Fibroblast of skin of abdomen (primary cell): Measurements from ENCODE around the gene ARF1.

ENCODE experiments used
- DNase-seq: peaks from one replicate; pipeline ENCODE4 v3.0.0-alpha.2; 2013

Gene ARF1

DNA sequence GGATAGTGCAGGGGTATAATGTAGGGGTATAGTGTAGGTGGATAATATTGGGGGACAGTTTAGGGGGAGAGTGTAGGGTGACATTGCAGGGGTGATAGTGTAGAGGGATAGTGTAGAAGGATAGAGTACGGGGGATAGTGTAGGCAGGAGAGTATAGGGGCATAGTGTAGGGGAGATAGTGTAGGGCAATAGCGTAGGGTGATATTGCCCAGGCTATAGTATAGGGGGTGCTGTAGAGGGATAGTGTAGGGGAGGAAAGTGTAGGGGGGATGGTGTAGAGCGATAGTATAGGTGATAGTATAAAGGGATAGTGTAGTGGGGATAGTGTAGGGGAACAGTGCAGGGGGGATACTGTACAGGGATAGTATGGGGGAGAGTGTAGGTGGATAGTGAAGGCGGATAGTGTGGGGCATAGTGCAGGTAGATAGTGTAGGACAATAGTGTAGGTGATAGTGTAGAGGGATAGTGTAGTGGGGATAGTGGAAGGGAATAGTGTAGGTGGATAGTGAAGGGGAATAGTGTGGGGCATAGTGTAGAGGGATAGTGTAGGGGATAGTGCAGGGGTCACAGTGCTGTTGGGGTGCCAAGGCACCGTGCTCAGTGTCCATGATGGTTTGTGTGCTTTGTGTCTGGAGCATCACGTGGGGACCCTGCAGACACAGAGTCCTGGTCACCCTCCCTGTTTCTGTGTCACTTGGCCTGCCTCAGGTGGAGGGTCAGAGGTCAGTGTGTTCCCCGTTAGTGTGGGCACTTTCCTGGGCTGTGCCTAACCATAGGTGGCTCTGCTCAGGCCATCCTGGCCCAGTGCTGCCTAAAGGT, 10.5 kb upstream of the ARF1 start:
- no peak for DNase-seq

DNA sequence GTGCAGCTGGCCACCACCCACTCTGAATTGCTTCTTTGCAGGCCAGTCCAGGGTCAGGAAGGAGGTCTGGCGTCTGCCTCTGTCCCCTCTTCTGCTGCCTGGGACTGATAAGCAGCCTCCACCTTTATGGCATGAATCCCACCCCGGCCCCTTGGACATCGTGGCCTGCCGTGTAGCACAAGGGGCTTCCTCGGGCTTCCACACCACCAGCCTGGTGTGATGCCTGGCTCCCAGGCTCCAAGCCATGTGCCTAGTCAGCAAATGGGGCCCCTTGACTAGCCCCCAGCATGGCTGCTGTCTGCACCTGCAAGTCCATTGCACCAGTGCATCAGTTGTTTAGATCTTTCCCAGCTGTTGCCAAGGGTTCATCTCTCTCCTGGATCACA, 9.9 kb upstream of the ARF1 start:
- DNase-seq, result no peak

DNA sequence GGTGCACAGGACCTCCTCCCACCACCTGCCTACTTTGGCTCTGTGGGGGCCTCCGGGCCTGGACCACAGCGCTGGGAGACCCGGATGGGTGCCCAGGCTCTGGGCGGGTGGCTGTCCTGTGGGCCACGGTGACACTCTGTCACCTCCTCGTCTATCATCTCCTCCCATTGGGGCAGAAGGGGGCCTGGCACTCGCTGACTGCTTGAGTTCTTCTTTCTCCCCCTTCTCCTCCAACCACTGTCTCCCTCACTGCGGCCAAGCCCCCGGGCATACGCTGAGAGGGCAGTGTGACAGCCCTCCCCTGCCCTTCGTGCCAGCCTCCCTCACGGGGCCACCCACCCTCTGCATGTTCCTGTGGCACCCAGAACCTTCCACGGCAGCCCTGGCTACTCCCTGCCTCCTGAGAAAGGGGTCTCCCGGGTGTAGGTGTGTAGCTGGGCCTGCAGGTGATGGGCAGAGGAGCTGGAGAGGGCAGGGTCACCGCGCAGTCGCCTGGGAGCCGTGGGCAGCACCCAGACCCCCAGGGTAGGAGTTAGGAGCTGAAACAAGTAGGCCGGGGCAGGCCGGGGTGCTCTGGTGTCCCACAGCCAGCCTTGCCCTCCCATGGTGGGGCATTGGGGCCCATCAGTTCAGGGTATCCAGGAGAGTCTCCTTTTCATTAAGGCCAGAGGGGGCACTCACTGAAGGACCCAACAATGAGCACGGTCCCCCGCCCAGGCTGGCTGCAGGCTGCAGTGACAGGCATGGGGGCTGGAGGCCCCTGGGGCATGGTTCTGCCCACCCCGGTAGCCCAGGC, 9.2 kb upstream of the ARF1 start:
- DNase-seq, result no peak

DNA sequence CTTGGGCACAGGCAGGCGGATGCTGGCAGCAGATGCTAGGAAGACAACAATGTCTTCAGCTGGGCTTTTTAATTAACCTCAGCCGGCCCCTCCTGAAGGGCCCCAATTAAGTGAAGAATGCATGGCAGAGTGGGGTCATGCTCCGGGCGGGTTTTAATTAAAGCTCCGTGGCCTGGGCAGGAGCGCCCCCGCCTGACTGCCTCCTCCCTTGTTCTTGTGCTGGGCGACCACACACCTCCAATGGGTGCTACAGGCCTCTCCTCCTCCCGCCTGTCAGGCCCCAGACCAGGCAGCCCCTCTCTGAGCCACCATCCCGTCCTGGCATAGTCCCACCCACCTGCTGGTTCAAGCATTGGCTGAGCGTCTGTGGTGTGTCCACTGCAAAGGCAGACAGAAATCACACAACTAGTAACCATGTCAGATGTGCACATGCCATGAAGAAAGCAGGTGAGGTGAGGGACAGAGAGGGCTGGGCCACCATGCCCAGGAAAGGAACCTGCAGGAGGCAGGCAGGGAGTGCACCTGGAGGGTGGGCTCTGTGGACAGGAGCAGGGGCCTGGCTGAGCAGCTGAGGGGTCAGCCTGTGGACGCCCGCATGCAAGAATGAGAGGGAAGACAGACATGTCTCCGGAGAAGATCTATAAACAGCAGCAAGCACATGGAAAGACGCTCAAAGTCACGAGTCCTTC, 8.5 kb upstream of the ARF1 start:
- DNase-seq, result no peak

DNA sequence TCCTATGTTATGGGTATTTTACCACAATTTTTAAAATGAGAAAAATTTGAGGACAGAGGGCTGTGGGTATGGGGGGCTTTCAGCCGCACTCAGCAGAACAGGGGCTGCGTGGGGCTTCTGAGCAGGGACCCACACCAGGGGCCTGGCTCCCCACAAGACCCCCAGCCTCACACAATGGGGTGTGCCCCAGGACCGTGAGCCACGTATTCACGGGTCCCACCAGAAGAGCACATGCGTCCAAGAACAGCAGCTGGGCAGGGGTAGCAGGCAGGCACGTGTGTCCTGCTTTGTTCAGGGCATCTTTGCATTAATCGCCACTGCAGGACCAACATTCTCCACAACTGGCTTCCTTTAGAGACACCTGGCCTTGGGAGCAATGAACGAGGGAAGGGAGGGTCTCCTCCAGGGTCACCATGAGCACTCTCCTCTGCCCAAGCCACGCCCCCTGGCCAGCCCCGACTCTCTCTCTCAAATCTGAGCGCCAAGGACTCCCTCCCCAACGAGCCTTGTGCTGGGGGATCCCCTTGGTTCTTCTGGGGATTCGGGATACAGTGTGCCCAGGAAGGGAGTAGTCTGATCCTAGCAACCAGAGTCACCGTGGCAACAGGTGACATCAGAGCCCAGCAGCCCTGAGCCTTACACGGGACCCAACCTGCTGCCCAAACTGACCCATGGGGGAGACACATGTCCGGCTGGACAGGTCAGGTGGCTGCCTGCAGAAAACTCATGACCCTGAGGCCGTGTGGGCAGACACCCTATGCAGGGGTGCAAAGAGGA, 7.4 kb upstream of the ARF1 start:
- no peak for DNase-seq

DNA sequence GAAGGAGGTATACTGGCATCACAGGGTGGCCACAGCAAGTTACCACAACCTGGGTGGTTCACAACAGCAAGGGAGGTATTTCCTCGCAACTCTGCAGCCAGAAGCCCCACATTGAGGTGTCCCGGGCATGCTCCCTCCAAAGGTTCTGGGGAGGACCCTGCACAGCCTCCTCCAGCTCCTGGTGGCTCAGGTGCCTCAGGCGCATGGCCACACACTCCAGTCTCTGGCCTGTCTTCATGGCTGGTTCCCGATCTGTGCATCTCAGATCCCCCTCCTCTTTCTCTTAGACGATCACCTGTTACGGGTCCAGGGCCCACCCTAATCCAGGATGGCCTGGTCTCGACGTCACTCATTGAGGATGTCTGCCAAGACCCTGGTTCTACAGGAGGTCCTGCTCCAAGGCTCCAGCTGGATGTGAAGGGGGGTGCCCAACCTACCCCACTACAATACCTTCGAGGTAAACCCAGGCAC, 6.7 kb upstream of the ARF1 start:
- DNase-seq, result no peak

DNA sequence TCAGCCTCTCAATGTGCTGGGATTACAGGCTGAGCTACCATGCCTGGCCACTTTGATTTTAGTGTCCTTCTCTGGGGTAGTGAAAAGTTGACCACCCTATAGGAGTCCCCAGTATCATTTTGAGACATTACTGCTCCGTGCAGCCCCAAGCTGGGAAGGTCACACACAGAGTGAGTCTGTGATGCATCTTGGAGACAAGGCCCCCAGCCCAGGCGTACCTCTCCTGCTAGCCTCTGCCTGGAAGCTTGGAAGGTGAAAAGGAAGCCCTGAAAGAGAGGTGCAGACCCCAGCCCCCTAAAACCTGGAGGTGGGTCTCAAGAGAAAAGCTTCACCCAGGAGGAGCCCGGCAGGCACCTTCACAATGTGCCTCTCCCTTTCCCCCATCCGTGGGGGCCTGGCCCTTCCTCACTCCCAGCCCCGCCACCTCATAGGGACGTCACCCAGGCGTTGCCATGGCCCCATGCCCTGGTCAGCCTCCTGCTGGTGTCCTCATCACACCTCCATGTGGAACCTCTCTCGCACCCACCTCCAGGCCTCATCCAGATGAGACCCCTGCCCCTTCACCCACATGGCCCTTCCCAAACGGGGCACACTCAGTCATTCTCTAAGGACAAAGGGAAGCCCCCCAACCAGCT, 5.6 kb upstream of the ARF1 start:
- no peak for DNase-seq

DNA sequence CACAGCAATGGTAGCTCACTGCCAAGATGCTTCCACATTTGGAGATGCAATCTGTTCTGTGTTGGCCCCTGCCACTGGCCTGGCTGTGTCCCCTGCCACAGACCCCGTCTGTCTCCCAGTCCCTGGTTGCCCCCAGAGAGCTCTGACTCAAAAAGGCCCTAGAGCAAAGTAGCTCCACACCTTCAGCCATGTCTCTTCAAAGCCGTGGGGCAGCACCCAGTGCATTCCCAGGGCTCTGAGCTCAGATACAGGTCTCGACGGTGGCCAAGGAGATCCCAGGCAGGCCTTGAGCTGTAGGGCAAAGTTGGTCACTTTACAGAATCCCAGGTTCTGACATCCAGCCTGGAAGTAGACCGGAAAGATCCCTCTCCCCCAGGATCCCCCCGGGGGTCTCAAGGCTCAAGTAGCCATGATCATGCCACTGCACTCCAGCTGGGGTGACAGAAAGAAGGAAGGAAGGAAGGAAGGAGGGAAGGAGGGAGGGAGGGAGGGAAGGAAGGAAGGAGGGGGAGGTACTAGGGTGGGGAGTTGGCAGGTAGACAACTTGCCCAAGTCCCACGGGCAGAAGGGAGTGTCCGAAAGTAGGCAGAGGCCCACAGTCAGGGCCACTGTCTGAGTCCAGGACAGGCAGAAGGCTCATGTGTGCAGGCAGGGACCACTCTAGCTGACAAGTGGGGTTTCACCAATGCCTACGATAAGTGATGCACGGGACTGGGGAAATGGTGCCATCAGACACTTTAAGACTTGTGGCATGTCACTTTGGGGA, 4.8 kb upstream of the ARF1 start:
- no peak for DNase-seq

DNA sequence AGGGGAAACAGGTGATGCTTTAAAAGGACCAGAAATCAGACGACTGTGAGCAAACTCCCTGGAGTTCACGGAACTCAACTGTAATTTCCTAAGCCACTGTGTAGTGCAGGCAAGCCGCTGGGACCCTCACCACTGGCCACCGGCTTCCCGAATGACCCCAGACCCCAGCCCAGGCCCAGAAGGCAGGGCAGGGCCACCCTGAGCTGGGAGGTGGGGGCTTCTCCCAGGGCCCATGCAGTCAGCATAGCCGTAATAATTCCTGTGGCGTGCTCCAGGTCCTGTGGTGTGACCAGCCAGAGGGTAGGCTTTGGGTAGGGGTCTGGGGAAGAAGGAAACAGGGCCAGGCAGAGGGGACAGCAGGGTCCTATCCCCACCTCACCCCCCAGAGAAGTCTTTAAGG, 3.5 kb upstream of the ARF1 start:
- DNase-seq, result no peak

DNA sequence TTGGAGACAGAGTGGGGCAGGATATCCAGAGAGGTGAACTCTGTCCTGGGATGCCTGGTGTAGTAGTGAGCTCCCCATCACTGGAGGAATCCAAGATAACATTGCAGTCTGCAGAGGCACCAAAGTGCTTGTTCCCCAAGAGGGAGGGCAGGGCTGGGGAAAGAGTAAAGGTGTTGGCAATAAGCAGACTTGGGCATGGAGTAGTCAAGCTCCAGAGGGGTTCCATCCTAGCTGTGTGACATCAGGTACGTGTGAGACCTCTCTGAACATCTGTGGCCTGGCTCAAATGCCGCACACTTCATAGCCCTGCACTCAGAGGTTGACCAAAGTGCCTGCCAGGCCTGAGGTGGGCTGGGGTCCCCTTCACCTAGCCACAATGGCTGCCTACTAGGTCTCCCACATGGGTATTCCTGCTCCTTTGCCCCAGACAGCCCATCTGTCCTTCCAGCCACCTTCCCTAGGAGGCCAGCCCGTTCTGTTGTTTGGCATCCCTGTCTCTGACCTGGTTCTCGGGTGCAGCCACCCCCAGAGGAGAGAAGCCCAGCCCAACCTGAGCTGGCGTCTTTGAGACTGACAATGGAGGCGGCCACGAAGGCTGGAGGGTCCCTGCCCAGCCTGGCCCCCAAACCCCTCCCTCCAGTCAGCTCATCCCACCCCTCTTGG, 2.8 kb upstream of the ARF1 start:
- no peak for DNase-seq

DNA sequence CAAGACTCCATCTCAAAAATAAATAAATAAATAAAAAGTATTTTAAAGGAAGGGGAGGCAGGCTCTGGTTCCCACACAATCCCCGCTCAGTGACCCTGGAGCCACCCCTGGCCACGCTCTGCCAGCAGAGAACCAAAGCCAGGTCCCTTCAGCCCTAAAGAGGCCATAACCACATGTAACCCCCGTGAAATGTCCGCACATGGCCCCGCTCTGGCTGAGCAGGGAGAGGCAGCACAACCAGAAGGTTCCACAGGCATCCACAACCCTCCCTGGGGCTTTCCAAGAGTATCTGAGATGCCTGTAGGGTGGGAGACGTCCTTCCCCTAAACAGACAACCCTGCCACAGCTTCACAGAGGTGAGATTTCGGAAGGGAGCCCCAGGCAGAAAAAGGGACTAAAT, 1.4 kb upstream of the ARF1 start:
- no peak for DNase-seq

DNA sequence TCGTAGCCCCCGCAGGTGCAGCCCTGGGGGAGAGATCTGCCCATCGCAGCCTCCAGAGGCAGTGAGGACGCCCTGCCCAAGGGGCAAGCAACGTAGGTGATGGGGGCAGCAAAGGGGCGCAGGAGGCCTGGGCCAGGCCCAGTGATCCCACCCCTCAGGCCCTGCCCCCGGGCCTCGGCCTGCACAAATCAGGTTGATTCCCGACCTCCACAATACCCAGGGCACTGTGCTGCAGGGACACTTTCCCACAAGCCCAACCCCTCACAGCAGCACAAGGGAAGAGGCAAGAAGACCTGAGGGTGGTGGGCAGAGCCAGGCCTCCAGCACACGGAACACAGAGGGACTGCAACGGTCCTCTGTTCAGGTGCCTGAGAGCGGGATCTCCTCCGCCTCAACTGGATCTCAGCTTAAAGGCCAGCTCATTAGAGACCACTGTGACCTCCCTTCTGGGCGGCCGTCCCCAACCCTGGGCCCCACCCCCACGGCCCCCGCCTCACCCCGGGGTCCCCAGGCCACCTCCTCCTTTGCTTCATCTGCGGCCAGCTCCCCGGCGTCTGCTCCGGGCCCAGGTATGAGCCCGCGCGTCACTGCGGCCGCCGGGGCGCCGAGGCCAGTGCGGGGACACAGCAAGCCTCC, 812 bp upstream of the ARF1 start:
- no peak for DNase-seq

DNA sequence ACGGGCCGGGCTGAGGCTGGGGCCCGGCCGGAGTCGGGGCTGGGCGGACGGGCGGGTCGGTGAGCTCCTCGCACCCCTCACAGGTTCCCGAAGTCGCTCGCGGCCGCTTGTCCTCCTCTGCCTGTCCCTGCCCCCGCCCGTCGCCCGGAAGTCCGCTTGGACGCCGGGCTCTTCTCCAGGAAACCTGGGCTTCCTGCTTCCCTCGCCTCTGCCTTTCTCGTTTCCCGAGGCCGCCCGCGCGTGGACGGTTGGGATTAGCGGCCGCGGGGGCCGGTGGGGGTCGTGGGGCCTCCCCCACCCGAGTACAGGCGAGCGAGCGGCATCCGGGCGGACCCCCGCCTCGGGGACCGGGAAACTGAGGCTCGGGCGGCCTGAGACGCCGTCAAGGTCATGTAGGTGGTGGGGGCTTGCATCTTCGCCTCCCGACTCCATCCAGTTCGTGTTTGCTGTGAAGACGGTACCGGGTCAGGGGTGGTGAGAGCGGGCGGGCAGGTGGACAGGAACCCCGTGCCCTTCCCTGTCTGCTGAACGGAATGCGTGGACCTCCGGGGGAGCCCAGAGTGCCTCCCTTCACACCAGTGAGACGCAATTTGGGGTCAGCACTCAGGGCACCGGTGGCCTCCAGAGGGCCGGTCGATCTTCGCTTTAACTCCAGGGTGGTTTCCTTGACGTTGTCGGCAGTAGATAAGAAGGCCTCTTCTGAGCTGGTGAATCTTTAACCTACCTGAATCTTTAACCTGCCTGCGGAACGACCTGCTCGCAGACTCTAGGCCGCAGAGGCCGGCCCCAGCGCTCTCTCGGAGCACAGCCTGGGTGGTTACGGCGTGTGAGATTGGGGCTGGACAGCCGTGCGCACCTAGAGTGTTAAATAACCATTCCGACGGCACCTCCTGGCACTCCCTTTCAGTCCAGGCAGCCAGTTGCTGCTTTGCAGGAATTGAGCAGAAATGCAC, 686 bp downstream of the ARF1 start:
- peak; percentile 47 for DNase-seq

DNA sequence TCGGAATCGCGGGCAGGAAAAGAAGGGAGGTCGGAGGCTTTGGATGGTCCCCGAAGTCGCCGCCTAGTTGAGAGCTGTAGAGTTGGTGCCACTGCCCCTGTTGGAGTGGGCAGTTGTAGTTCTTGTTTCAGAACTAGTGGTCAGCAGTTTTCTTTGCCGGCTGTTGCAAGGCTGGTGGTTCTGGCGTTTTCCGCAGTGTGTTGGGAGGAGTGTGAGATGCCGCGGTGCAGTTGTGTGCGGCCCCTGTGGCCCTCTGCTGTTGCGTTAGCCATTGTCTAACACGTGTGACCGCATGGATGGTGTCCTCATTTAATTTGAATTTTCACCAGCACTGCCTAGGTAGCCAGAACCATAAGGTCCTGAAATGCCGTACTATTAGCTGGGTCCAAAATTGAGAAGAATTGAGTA, 1.4 kb downstream of the ARF1 start:
- DNase-seq, result no peak

DNA sequence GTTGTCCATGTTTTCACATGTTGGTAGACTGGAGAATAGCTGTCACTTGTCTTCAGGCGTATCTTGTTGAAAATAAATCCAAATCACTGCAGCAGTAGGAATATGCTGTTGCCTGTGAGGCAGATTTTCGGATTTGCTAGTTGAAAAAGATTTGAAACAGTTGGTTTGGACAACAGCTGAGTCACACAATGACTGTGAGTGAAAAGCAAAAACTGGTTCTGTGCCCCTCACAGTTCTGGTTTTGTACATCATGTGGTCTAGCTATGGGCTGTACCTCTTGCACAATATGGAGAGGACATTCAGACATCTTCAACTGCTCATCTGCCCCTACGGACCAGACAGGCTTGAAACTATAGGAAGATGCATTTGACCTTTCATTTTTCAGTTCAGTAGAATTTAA, 1.8 kb downstream of the ARF1 start:
- peak; percentile 58 for DNase-seq

DNA sequence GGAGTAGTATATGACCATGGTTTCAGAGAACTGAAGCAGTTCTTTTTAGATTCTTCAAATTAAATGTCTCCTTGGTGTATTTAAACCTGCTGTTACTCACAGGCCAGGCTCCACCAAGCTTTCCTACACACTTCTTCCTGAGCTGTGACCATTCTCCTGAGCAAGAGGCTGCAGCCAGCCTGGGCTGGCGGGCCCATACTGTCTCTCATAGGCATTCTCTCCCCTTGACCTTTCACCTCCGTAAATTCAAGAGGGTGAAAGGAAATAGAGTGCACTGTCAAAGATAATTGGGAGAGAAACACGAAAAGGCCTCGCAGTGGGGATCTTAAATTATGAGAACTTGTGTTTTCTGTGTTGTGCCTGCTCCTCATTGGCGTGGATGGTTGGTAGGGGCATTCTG, 2.3 kb downstream of the ARF1 start:
- DNase-seq, result no peak

DNA sequence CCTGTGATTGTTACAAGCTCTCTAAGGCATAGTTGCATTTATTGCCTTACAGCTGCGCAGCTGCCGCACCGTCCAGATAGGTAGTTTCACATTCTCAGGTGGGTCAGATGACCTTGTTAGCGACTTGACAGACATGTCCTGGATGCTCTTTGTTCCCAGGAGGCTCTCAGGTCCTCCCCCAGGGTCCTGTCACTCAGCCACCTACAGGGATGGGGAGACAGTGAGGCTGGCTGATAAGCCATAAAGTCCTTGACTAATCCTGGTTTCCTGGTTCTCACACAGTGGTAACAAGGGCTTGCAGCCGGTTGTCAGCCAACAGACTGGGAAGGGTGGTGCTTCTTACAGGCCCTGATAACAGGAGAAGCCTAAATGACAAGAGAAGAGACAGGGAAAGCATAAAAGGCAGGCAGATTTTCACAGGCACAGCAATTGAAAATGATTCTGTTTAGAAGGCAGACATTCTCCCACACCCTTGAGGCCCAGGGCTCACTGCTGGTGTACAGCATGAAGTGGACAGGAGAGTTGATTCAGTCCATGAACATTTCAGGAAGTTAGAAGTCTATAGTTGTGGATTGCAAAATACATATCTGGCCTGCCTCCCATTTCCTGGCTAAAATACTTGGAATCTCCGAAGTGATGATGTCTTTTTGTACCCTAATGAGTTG, 2.9 kb downstream of the ARF1 start:
- DNase-seq, result peak; percentile 72

DNA sequence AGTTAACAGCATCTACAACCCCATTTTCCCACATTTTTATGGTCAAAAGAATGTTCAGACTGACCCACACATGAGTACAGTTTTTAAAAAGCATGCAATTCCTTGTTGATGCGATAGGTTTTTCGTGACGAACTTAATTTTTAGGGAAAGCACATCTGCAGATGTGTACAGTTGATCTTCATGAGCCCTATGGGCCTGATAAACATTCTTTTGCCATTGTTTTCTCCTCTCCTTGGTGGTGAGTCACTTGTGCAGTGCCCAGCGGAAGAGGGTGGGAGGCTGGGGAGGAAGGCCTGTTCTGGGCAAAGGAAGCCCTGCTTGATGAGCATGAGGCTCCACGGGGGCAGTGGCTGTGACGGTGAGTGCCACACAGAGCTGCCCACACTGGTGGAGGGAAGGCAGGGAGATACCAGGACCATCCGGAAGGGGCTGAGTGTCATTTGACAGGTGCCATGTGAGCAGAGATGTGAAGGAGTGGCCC, 5.3 kb downstream of the ARF1 start:
- DNase-seq, result peak; percentile 38
